Panc1 (cell line): Measurements from ENCODE around the gene GDE1.

ENCODE experiments used
- CTCF ChIP-seq: fragments of 450-650 bp; IDR thresholded peaks from 2 replicates; pipeline ENCODE4 v1.5.1; 2017; ENCODE audit warnings: mild to moderate bottlenecking
- POLR2AphosphoS5 ChIP-seq: IDR thresholded peaks from 2 replicates; pipeline ENCODE4 v1.6.1; 2012; ENCODE audit warnings: mild to moderate bottlenecking, low read depth, low read length, moderate library complexity
- REST ChIP-seq, 2 experiments: IDR thresholded peaks; 2 replicates each; pipeline ENCODE4 v1.6.1; 2011 to 2012; ENCODE audit warnings: low read depth in 2 of 2, control low read depth in 1 of 2, low read length in 1 of 2, mild to moderate bottlenecking in 1 of 2, moderate library complexity in 1 of 2; ENCODE audit not compliant: insufficient read depth in 1 of 2
- TCF7L2 ChIP-seq: IDR thresholded peaks from 2 replicates; pipeline ENCODE4 v1.6.1; 2011; ENCODE audit warnings: mild to moderate bottlenecking, low read depth, low read length, inconsistent platforms

GRCh38 chr16:19540241-19540970 lies 18.5 kb upstream of the GDE1 start:
- no peak for TF ChIP-seq POLR2AphosphoS5
- no peak for TF ChIP-seq CTCF
- TF ChIP-seq REST (IDR thresholded peaks at IDR 0.05; ENCODE audit: insufficient read depth in 1 of 2, low read depth in 2 of 2, low read length in 1 of 2) = no peak
- no peak for TF ChIP-seq TCF7L2
